Measurements from ENCODE around the gene PADI4.

- no peak for TF ChIP-seq POLR2A (IDR thresholded peaks at IDR 0.05; ENCODE audit: low read depth, low read length)
- TF ChIP-seq, protein P1, sequence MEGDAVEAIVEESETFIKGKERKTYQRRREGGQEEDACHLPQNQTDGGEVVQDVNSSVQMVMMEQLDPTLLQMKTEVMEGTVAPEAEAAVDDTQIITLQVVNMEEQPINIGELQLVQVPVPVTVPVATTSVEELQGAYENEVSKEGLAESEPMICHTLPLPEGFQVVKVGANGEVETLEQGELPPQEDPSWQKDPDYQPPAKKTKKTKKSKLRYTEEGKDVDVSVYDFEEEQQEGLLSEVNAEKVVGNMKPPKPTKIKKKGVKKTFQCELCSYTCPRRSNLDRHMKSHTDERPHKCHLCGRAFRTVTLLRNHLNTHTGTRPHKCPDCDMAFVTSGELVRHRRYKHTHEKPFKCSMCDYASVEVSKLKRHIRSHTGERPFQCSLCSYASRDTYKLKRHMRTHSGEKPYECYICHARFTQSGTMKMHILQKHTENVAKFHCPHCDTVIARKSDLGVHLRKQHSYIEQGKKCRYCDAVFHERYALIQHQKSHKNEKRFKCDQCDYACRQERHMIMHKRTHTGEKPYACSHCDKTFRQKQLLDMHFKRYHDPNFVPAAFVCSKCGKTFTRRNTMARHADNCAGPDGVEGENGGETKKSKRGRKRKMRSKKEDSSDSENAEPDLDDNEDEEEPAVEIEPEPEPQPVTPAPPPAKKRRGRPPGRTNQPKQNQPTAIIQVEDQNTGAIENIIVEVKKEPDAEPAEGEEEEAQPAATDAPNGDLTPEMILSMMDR (conservative IDR thresholded peaks at IDR 0.05; ENCODE audit: low read depth, low read length), result no peak
- TF ChIP-seq SMC3 (IDR thresholded peaks at IDR 0.05; ENCODE audit: low read depth, low read length), result no peak
- no peak for TF ChIP-seq MAFK (IDR thresholded peaks at IDR 0.05; ENCODE audit: low read depth, low read length)
- no peak for TF ChIP-seq RFX5 (IDR thresholded peaks at IDR 0.05; ENCODE audit: low read depth, low read length)
- TF ChIP-seq RCOR1 (IDR thresholded peaks at IDR 0.05; ENCODE audit: insufficient replicate concordance, low read length), result no peak
- TF ChIP-seq MXI1 (IDR thresholded peaks at IDR 0.05; ENCODE audit: borderline replicate concordance, low read depth, low read length), result no peak
- no peak for TF ChIP-seq CHD1 (IDR thresholded peaks at IDR 0.05; ENCODE audit: low read depth, low read length)
- TF ChIP-seq USF2 (IDR thresholded peaks at IDR 0.05; ENCODE audit: low read depth, low read length), result no peak
- no peak for TF ChIP-seq MAZ (IDR thresholded peaks at IDR 0.05; ENCODE audit: borderline replicate concordance, low read depth, low read length)
- no peak for TF ChIP-seq NFE2L2 (IDR thresholded peaks at IDR 0.05; ENCODE audit: low read depth, low read length)
- TF ChIP-seq BHLHE40 (IDR thresholded peaks at IDR 0.05; ENCODE audit: low read depth, low read length), result no peak
Observed at GRCh38 chr1:17365293-17365692, 57.3 kb downstream of the PADI4 start.

All from IMR-90 (cell line).